HG03432 (cell line): ENCODE results near the gene FBXL16.

Experiments
- ATAC-seq: cut with Tn5 transposase; IDR thresholded peaks from one replicate; pipeline ENCODE4 v1.9.1; 2021; ENCODE audit warnings: mild to moderate bottlenecking, moderate library complexity; ENCODE audit not compliant: unreplicated experiment

Gene FBXL16

DNA sequence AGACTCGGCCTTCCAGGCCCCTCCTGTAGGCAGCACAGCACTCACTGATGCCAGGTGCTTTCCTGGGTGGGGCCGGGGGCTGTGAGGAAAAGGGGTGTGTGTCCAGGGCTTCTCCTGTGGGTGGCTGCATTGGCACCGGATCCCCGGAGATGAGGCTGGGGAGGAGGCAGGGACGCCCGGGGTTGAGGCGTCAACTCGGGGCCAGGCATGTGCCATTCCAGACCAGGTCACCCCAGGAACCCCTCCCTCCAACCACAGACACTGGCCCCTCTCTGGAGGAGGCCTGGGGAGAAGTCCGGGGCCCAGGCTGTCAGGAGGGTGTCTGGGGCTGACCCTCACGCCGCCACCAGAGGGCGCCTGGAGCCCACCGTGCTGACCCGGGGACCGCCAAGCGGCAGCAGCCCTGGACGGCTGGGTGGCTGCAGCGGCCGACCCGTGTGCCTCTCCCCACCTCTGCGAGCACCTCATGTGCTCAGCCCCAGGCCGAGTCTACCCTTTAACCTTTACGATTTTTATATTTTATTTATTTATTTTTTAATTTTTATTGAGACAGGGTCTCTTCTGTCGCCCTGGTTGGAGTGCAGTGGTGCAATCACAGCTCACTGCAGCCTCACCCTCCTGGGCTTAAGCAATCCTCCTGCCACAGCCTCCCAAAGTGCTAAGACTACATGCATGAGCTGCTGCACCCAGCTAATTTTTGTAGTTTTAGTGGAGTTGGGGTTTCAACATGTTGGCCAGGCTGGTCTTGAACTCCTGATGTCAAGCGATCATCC, 6.1 kb upstream of the FBXL16 start:
- ATAC-seq = no peak

DNA sequence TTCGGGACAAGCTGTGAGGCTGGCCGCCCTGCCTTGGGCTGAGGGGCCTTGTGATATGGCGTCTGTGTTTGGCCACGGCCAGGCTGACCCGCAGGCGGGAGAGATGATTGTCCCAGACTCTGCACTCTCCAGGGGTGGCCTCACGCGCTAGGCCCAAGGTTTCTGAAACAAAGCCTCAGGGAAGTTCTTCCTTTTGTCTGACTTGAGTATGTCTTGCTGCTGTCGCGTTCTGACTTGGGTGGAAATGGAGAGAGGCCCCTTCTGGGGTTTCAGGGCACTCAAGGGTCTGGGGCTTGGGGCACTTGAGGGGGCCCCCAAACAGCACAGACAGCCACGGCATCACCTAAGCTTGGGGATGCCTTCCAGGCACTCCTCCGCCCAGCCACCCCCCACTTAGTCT, 5.5 kb upstream of the FBXL16 start:
- no peak for ATAC-seq

DNA sequence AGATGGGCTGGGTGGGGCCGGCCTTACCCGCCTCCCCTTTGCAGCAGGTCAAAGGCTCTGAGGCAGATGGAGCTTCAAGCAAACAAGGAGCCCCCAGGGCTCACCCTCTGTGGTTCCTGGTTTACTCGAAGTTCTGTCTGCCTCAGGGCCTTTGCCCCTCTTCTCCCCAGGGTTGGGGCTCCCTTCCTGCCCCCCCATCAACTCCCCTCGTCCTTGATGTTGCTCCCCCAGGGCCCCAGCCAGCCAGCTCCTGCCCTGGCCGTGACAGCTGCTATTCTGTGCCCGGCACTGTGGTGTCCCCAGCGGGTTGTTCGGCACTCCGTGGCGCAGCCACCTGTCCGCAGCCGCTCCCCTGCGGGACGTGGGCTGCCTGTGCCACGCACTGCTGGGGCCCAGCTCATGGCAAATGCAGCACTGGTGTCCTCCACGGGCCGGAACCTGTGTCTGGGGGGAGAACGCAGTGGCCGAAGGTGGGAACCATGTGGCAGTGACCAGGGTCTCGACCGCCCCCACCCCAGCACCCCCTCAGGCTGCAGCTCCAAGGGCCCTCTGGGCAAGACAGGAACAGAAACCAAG, 5.0 kb upstream of the FBXL16 start:
- no peak for ATAC-seq

DNA sequence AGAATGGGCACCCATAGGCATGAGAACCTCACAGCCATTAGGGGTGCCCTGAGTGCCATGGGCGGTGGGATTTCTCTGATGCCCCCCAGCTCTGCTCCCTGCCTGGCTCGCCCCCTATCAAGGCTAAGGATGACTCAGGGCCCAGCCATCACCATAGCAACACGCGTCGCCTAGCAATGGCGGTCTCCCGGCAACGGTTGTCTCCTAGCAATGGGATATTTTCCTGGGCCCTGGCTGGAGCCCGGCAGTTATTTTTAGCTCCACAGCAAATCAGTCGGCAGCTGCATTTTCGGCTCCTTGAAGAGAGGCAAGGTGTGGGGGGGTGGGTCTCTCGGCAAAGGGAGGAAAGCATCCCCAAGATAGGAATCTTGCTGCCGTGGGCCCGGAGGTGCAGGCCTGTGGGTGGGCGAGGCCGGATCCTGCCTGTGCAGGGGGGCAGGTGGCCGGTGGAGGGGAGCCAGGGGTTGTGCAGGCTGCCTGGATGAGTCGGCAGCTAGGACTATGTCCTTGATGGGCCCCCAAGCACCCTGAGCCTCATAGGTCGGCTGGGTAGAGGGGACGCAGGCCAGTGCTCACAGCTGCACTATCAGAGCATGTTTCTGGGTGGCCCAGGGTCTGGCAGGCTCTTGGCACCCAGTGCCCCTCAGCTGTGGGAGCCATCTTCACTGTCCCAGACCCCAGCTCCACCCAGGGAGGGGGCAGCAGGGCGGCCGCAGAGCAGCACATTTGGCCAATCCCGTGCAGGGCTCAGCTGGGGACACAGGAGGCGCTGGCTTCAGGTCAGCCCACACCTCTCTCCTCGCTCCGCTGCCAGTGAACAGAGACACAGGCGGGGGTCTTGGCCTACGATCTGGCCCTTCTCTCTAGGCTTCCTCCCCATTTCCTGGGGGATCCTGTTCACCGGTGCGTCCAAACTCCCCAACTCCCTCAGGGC, 4.2 kb upstream of the FBXL16 start:
- no peak for ATAC-seq

DNA sequence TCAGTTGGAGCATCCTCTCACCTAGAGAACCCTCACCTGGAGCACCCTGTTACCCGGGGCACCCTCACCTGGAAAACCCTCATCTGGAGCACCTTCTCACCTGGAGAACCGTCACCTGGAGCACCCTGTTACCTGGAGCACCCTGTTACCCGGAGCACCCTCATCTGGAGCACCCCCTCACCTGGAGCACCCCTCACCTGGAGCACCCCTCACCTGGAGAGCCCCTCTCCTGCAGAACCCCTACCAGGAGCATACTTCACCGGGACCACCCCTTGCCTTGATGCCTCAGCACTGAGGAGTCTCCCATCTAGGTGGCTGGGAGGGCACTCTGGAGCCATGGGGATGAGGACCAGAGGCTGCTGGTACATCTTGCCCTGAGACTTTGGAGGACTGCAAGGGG, 3.4 kb upstream of the FBXL16 start:
- no peak for ATAC-seq

DNA sequence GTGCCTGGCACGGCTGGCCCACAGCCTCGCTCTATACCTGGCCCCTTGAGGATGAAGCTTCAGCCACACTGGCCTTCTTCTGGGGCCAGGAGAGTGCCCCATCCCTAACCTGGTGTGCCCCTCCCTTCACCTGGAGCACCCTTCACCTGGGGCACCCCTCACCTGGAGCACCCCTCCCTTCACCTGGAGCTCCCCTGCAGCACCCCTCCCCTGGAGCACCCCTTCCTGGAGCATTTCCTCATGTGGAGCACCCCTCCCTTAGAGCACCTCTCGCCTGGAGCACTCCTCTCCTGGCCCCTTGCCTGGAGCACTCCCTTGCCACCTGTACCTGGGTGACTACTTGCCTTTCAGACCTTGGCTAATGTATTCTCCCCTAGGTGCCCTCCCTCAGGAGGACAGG, 2.4 kb upstream of the FBXL16 start:
- ATAC-seq = no peak

DNA sequence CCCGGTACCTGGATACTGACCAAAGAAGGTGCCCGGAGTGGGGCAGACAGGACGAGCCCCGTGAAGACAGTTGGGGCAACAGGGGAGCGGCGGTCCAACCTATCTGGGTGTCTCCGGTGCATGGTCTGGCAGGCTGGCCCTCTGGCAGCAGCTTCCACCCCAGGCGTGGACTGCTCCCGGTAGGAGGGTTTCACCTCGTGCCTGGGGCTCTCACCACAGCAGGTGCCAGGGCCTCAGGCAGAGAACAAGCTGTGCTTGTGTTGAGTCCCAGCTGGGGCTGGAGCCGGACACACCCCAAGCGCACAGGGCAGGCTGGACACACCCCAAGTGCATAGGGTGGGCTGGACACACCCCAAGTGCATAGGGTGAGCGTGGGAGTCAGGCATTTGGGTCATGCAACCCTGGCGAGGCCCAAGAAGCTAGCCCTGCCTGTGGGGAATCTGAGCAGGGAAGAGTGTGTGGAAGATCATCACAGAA, 1.5 kb upstream of the FBXL16 start:
- no peak for ATAC-seq

DNA sequence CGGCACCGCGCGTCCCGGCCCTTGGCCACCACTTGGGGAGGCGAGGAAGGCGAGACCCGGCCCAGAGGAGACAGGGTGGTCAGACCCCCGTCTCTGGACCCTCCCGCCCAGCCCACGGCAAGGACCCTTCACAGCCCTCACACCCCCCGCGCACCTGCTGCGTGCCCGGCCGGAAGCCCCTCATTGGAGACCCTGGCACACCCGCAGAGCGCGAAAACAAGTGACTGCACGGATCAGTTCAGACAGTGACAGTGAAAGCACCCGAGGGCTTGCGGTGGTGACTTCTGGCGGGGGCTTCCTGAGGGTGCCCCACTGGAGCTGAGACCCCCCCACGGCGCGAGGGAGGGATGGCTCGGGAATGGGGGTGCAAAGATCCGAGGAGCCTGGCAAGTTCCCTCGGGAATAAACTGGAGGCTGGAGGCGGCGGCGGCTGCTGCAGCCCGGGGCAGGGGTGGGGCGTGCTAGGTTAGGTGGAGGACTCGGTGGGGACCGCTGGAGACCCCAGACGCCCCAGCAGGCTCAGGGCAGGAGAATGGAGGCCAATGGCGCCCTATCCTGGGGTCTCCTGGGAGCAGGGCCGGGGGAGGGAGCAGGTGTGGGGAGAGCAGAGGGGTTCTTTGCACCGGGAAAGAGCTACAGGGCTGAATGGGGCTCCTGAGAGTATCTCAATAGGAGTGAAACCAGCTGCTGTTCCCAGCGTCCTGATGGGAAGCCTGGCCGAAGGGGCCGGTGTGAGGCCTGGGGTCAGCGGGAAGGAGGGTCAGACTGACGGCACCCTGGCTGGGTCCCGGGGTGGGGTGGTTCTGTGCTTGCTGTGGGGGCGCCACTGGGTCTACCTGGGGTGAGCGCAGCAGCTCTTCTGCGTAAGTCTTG, 824 bp upstream of the FBXL16 start:
- ATAC-seq = no peak

DNA sequence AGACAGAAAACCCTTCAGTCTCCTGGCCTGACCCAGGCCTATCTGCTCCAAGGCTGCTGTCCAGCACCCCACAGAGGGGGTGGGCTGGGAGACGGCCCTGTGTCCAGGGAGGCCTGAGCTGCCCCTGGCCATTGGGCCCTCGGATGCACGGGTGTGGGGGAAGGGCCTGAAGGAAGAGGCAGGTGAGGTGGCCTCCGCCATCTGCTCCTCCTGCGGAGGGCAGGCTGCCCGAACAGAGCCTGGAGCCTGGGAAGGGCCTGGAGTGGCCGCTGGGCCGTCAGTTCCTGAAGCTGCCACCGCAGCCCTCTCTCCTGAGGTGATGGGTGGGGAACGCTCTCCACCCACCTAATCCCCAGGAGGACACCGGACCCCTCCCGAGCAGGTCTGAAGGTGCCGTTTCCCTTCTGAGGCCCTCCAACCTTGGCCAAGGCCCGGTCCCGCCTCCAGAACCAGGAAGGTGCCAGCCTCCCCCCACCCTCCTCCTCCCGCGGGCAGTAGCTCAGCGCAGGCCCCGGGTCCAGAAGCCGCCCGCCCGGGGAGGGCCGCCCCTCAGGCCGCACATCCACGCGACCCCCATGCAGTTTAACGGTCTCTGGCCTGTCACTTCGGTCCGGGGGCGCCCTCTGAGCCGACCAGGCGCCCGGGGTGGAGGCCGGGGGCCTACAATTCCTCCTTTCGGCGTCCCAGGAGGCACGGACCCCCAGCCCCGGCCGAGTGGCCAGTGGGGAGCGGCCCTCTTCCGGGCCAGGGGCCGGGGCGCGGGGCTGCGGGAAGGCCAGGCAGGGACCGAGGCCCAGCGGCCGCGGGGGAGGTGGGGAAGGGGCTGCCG, 835 bp downstream of the FBXL16 start:
- no peak for ATAC-seq

DNA sequence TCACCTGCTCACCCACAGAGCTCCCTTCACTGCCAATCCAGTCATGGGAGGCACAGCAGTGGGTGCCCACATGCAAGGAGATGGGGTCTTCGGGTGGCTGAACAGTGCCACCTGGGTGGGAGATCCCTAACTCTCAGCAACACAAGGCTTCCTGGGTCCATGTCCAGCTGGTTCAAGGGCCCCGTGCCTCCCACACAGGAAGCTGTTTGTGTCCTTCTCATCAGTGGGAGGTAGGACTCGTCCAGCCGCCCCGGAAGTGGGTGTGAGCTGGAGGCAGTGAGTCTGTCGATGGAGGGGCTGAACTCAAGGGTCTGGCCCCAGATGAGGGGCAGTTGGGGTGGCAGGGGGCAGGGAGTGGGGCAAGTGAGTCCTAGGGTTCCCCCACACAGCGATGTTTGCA, 1.6 kb downstream of the FBXL16 start:
- no peak for ATAC-seq

DNA sequence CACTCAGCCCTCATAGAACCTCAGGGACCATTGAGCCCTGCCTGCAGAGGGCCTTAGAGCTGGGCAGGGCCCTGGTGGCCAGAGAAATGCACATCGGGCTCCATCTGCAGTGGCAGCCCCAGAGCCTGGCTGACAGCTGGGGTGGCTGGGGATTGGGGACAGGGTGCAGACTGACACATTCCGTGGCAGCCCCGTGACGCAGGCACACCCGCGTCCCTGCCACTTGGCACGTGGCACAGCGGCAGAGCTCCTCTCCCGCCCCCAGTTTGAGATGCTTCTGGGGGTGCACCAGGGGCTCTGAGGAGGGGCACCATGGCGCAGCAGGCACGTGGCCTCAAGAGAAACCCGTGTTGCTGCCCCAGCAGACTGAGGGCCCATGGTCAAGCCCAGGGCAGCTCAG, 2.2 kb downstream of the FBXL16 start:
- no peak for ATAC-seq

DNA sequence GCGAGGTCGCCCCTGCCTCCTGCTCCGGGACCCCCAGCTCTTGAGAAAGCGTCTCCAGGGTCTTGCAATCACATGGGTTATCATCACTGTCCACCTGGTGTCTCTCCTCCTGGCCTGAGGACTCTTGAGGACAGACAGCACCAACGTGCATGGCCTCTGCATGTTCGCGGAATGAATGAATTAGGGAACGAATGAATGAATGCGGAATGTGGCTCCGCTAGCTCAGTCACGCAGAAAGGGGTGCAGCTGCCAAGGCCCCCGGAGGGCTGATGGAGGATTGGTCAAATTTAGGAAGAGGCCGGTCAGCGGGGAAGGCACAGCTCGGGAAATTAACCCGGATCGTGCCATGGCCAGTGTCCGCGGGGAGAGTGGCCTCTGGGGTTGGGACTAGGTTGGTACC, 3.3 kb downstream of the FBXL16 start:
- no peak for ATAC-seq

DNA sequence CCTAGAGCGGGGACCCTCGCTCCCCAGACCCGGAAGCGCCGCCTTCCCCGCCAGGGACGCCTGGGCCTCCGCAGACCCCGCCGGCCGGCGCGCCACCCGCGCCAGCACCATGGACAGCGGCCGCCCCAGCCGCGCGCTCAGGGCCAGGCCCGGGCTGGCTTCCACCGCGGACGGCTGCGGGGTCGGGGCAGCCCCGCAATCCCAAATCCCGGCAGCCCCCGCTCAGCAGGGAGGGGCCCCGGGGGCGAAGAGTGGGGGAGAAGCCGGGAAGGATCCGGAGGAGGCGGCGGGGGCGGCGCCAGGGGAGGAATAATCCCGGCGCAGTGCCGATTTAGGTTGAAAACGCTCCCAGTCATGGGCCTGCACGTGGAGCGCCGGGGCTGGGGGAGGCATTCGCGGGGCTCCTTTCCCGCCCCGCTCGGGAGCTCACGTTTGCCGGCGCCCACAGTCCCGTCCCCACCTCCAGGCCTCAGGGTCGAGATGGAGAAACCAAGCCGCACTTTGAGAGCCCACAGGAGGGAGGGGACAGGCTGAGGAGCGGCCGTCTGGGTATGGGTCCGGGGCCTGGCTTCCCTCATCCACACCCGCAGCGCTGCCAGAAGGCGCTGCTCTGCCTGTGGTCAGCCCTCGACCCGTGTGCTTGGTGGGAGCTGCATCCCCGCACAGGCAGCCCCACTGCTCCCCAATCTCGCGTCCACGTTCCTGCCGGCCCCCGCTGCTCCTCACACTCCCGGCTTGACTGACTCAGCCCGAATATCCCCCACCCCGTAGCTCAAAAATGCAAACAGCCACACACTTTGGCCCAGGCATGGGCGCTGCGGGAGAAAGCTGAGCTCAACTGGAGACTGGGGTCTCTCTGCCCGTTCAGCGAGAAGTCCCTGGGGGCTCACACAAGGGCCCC, 4.7 kb downstream of the FBXL16 start:
- ATAC-seq = no peak

DNA sequence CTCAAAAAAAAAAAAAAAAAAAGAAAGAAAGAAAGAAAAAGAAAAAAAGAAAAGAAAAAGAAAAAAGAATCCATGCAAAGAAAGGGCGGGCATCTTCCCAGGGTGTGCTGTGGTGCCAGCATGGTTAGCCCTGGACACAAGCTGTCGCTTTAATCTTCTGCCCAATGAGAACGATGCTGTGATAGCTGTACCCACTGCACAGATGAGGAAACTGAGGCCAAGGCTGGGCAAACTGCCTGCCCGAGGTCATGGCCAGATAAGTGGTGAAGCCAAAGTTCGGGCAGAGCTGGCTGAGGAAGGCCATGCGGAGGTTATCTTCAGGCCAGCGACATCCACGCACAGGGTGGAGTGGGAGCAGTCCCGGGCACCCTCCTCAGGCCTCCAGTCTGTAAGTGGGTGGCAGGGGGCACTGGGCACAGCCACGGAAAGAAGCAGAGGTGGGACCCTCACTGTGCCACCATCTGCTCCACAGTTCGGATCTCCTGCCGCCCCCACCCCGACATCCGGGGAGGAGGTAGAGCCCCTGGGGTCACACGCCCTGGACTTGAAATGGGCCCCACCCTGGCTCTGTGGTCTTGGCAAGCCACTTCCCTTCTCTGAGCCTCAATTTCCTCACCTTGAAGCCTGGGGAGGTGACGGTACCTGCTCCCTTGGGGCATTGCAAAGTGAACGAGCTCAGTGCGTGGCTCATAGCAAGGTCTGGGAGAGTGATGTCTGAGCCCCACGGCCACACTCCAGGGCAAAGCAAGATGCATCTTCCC, 6.5 kb downstream of the FBXL16 start:
- ATAC-seq = no peak

DNA sequence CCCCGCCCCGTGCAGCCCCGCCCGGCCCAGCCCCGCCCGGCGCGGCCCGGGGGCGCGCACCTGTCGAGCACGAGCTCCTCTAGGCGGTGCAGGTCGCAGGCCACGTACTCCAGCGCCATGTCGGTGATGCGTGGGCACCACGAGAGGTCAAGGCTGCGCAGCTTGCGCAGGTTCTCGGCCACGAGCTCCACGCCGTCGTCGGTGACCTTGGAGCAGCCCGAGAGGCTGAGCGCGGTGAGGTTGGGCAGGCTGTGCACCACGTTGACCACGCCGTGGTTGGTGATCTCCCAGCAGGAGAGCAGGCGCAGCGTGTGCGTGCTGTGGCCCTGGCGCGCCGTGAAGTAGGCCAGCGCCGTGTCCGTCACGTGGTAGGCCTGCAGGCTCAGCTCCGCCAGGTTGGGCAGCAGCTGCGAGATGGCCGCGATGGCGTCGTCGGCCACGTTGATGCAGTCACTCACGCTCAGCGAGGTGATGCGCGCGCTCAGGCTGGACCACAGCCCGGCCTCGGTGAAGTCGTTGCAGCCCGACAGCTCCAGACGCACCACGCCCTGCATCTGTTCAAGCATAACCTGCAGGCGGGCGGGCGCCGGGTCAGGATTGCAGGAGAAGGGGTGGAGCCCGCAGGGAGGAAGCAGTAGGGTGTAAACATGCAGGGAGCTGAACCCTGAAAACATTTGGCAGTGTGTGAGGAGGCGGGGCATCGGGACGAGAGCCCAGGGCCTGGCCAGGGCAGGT, 10.1 kb downstream of the FBXL16 start:
- no peak for ATAC-seq

DNA sequence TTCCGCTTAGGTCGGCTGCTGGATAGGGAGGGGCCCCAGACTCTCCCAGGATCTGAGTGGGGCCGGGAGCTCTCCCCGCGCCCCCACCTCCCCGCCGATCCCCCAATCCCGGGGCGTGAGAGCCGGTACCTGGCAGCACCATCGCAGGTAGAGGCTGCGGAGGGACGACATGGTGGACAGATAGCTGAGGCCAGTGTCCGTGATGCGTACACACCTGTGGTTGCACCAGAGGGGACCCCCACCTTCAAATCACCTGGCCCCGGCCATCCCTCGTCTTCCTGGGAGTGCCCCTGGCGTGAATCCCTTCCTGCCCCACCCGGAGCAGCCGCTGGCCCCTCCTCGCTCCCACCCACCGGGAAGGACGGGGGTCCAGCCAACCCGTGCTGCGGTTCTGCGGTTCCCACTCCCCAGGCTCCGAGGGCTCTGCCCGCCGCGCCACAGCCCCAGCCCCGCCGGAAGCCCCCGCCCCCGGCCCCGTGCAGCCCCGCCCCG, 10.7 kb downstream of the FBXL16 start:
- ATAC-seq = no peak

DNA sequence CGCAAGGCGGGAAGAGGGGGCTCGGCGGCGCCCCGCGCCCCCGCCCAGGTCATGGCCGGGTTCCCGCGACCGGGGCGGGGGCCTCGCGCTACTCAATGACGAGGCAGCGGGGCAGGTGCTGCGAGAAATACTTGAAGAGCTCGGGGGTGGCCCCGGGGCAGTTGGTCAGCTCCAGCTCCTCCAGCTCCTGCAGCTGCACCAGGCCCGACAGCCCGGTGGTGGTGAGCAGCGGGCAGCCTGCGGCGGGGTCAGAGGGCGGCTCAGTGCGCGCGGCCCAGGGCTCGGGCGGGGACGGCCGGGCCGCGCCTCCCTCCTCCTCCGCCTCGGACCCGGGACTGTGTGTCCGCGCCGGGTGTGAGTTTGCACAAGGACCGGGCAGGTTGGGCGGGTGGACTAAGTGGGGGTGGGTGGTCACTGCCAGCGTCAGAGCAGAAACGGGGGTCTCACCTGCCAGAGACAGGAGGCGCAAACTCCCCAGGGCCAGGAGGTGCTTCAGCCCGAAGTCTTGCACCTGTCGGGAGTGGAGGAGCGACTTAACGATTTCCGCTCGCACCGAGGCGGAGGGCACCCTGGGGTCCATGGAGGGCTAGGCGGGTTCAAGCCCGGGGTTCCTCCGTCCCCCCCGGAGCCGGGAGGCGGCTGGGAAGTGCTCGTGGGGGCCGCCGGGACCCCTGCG, 11.3 kb downstream of the FBXL16 start:
- ATAC-seq = no peak
